Measurements from ENCODE around the gene PRELID1.

Gene PRELID1

DNA sequence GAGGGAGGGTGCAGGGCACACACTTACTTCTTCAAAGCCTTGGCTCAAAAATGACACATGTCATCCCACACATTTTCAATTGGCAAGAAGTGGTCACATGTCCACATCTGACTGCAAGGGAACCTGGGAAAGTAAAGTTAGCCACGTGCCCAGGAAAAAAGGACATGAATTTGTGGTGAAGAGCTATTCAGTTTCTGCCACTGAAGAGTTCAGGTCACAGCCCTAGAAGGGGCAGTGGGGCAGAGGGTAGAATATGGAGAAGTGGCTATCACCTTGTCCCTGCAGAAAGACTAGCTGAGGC is 52.2 kb downstream of the PRELID1 start:
- no peak for DNase-seq (ENCODE audit: low read depth in 1 of 2, low spot score in 1 of 2)

Data from activated T-helper 1 cell treated with anti-CD3 and anti-CD28 coated beads, Interleukin-2, amount 50 U/mL, for 16 hours (primary cell).